MM.1S (cell line): Measurements from ENCODE around the gene ULK1.
"Not testable (repeated sequence)": the region's sequence is repeated elsewhere in the genome, so short reads cannot be mapped to it uniquely, and the experiment has no call there.

Experiments used
- DNase-seq: peaks from one replicate; pipeline ENCODE4 v3.0.0-alpha.2; 2015
- H2AFZ ChIP-seq: fragments of 300-600 bp; sonication (generic); 2 replicates; pipeline ENCODE4 v1.6.0; 2016; ENCODE audit warnings: antibody characterized with exemption, low read length
- H3F3A ChIP-seq: fragments of 300-600 bp; sonication (generic); 2 replicates; pipeline ENCODE4 v1.6.1; 2016; ENCODE audit warnings: mild to moderate bottlenecking, antibody characterized with exemption, low read length, moderate library complexity, mixed read lengths; ENCODE audit not compliant: insufficient read depth
- H3K27ac ChIP-seq: fragments of 300-600 bp; sonication (generic); 2 replicates; pipeline ENCODE4 v1.5.1; 2016; ENCODE audit warnings: mild to moderate bottlenecking, low read length
- H3K27me3 ChIP-seq: fragments of 300-600 bp; sonication (generic); replicated peaks from 2 replicates; pipeline ENCODE4 v1.6.0; 2016; ENCODE audit warnings: low read length; ENCODE audit not compliant: insufficient read depth
- H3K36me3 ChIP-seq: fragments of 300-600 bp; sonication (generic); replicated peaks from 2 replicates; pipeline ENCODE4 v1.6.1; 2016; ENCODE audit warnings: mild to moderate bottlenecking, low read length, mixed read lengths; ENCODE audit not compliant: insufficient read depth
- H3K4me1 ChIP-seq: fragments of 300-600 bp; sonication (generic); 2 replicates; pipeline ENCODE4 v1.6.1; 2016; ENCODE audit warnings: low read length, mixed read lengths
- H3K4me2 ChIP-seq: fragments of 300-600 bp; sonication (generic); 2 replicates; pipeline ENCODE4 v1.6.0; 2016; ENCODE audit warnings: low read depth, low read length
- H3K4me3 ChIP-seq: fragments of 300-600 bp; sonication (generic); 2 replicates; pipeline ENCODE4 v1.5.1; 2016; ENCODE audit warnings: low read length, mixed read lengths
- H3K79me2 ChIP-seq: fragments of 300-600 bp; sonication (generic); 2 replicates; pipeline ENCODE4 v1.6.1; 2016; ENCODE audit warnings: mixed run types, low read length, mixed read lengths
- H3K9ac ChIP-seq: fragments of 300-600 bp; sonication (generic); 2 replicates; pipeline ENCODE4 v1.6.1; 2016; ENCODE audit warnings: low read length, mixed read lengths
- H3K9me2 ChIP-seq: fragments of 300-600 bp; sonication (generic); replicated peaks from 2 replicates; pipeline ENCODE4 v1.6.1; 2016; ENCODE audit warnings: mild to moderate bottlenecking, low read length, mixed read lengths; ENCODE audit not compliant: insufficient read depth
- H3K9me3 ChIP-seq: fragments of 300-600 bp; sonication (generic); replicated peaks from 2 replicates; pipeline ENCODE4 v1.6.1; 2016; ENCODE audit warnings: mild to moderate bottlenecking, low read length, mixed read lengths; ENCODE audit not compliant: insufficient read depth
- H4K20me1 ChIP-seq: fragments of 300-600 bp; sonication (generic); 2 replicates; pipeline ENCODE4 v1.6.1; 2016; ENCODE audit warnings: mild to moderate bottlenecking, low read length, moderate library complexity, mixed read lengths; ENCODE audit not compliant: insufficient read depth
- EZH2 ChIP-seq: fragments of 300-600 bp; sonication (generic); optimal IDR thresholded peaks from 2 replicates; pipeline ENCODE3; 2017; ENCODE audit warnings: low read depth, mild to moderate bottlenecking, antibody characterized with exemption, low read length, mixed read lengths
- EZH2phosphoT487 ChIP-seq: fragments of 300-600 bp; sonication (generic); IDR thresholded peaks from 2 replicates; pipeline ENCODE4 v1.6.1; 2018; ENCODE audit warnings: antibody characterized with exemption, low read length
- TF ChIP-seq, protein P1 (sequence below): fragments of 300-600 bp; sonication (generic); IDR thresholded peaks from 2 replicates; pipeline ENCODE4 v1.5.1; 2016; ENCODE audit warnings: antibody characterized with exemption, low read length, mixed read lengths

ULK1 gene

DNA sequence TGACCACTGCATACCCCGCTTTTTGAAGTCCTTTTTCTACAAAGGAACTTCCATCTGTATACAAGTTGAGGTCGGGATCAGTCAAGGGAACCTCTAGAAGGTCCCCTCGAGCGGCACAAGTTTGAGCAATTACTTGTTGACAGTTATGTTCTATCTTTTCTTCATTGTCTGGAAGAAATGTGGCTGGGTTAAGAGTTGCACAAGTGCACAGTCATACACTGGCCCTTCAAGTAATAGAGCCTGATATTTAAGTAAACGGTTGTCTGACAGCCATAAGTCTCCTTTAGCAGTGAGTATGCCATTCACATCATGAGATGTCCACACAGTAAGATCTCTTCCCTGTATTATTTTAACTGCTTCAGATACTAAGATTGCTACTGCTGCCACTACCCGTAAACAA lies 19.4 kb upstream of the ULK1 start:
- not testable (repeated sequence) for H3K27me3 ChIP-seq, H2AFZ ChIP-seq, H3K9me3 ChIP-seq, H3K79me2 ChIP-seq, H3F3A ChIP-seq, H3K9ac ChIP-seq, H3K4me1 ChIP-seq, H3K4me2 ChIP-seq, H4K20me1 ChIP-seq, H3K36me3 ChIP-seq, H3K9me2 ChIP-seq, DNase-seq, H3K4me3 ChIP-seq, H3K27ac ChIP-seq

DNA sequence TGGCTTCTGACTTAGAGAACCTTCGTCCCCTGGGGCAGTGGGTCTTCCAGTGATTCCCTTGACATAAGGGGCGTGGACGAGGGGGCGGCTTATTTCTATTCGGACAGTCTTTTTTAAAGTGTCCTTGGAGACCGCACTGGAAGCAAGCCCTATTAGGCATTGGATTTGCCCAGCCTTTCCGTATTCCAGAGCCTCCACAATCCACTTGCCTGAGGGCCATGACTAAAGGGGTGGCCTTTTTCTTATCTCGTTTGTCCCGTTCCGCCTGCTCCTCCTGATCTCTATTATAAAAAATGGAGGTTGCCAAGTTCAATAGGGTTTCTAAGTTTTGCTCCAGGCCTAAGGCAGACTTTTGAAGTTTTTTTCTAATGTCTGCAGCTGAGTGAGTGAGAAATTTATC lies 17.2 kb upstream of the ULK1 start:
- not testable (repeated sequence) for H4K20me1 ChIP-seq, H3K9me3 ChIP-seq, H3K27me3 ChIP-seq, H3K36me3 ChIP-seq, H3K27ac ChIP-seq, H3K4me2 ChIP-seq, H3K9me2 ChIP-seq, H3F3A ChIP-seq, H3K9ac ChIP-seq, H3K79me2 ChIP-seq, H3K4me3 ChIP-seq, DNase-seq, H2AFZ ChIP-seq, H3K4me1 ChIP-seq

DNA sequence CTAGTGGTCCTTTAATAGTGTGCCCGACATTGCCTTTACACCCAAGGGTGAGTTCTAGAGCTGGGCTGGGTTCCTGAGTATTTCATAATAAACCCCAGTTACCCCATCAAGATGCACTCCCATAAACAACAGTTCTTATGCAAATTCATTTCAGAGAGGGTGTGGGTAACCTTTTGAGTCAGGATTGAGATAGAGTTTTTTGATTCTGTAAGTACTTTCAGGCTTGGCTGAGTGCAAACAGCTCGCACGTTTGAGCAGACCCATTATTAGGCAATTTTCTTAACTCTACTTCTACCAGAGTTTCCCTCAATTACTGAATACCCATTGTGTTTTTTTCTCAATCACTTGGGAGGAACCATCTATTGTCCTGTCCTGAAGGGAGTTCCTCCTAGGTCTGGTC lies 16.0 kb upstream of the ULK1 start:
- H3K9me2 ChIP-seq, H3K9me3 ChIP-seq, H3K4me3 ChIP-seq, H3K4me2 ChIP-seq, H2AFZ ChIP-seq, H3K27me3 ChIP-seq, H3K9ac ChIP-seq, DNase-seq, H3K4me1 ChIP-seq, H3F3A ChIP-seq, H3K79me2 ChIP-seq, H4K20me1 ChIP-seq, H3K27ac ChIP-seq, H3K36me3 ChIP-seq: not testable (repeated sequence)

DNA sequence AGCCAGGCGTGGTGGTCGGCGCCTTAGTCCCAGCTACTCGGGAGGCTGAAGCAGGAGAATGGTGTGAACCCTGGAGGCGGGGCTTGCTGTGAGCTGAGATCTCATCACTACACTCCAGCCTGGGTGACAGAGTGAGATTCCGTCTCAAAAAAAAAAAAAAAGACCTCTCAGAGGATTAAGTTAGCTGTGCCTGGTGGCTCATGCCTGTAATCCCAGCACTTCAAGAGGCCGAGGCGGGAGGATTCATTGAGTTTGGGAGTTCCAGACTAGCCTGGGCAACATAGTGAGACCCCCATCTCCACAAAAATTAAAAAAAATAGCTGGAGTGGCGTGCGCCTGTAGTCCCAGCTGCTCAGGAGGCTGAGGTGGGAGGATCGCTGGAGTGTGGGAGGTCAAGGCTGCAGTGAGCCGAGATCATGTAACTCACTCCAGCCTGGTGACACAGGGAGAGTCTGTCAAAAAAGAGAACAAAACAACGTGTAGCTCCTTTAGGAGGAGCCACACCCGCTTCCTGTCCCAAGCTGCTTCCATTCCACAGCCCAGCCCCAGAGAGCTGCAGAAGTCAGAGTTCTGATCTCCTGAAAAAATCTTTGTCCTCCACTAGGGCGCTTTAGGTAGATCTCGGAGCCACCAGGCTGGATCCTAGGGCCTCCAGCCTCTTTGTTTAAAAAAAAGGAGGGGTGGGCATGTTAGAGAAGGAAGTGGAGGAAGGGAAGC lies 11.5 kb upstream of the ULK1 start:
- H4K20me1 ChIP-seq = no peaks in the 10 kb centered on the region
- TF ChIP-seq, protein P1, sequence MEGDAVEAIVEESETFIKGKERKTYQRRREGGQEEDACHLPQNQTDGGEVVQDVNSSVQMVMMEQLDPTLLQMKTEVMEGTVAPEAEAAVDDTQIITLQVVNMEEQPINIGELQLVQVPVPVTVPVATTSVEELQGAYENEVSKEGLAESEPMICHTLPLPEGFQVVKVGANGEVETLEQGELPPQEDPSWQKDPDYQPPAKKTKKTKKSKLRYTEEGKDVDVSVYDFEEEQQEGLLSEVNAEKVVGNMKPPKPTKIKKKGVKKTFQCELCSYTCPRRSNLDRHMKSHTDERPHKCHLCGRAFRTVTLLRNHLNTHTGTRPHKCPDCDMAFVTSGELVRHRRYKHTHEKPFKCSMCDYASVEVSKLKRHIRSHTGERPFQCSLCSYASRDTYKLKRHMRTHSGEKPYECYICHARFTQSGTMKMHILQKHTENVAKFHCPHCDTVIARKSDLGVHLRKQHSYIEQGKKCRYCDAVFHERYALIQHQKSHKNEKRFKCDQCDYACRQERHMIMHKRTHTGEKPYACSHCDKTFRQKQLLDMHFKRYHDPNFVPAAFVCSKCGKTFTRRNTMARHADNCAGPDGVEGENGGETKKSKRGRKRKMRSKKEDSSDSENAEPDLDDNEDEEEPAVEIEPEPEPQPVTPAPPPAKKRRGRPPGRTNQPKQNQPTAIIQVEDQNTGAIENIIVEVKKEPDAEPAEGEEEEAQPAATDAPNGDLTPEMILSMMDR = no peak
- no peak for TF ChIP-seq EZH2phosphoT487
- TF ChIP-seq EZH2 = no peak
- H3K4me2 ChIP-seq = no peak overlapping the region
- H3F3A ChIP-seq = no peaks in the 10 kb centered on the region
- no peaks in the 10 kb centered on the region for H3K9me2 ChIP-seq
- H3K36me3 ChIP-seq = no peaks in the 10 kb centered on the region
- H2AFZ ChIP-seq = no peak overlapping the region
- no peak for DNase-seq
- H3K27me3 ChIP-seq = no peaks in the 10 kb centered on the region; the same call in 1 of the 2 replicates
- H3K9me3 ChIP-seq = no peaks in the 10 kb centered on the region
- H3K27ac ChIP-seq = no peak overlapping the region
- no peaks in the 10 kb centered on the region for H3K79me2 ChIP-seq
- H3K9ac ChIP-seq = no peak overlapping the region
- H3K4me1 ChIP-seq = no peaks in the 10 kb centered on the region
- H3K4me3 ChIP-seq = no peak overlapping the region

DNA sequence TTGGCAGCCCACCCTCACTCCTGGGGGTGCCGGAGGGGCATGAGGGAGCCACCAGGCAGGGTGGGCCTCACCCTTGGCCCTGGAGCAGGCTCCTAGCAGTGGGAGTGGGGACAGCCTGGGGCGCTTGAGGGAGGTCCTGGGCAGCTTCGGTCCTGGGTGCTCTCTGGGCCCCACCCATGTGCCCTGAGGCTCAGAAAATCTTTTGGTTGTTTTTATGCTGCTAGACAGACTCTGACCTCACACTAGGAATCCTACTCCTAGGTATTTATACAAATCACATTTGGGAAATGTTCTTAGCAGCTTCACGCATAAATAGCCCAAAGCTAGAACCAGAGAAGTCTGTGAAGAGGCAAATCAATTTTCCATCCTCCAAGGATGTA lies 10.9 kb upstream of the ULK1 start:
- no peaks in the 10 kb centered on the region for H3K9me2 ChIP-seq
- H3K9ac ChIP-seq = no peak overlapping the region
- no peaks in the 10 kb centered on the region for H3K4me1 ChIP-seq
- no peak overlapping the region for H3K27ac ChIP-seq
- H4K20me1 ChIP-seq = no peaks in the 10 kb centered on the region
- no peaks in the 10 kb centered on the region for H3K79me2 ChIP-seq
- no peak overlapping the region for H3K4me2 ChIP-seq
- H3K4me3 ChIP-seq = no peak overlapping the region
- H3F3A ChIP-seq = no peaks in the 10 kb centered on the region
- no peaks in the 10 kb centered on the region for H3K36me3 ChIP-seq
- no peak overlapping the region for H2AFZ ChIP-seq
- H3K27me3 ChIP-seq = no peaks in the 10 kb centered on the region; the same call in 1 of the 2 replicates
- no peaks in the 10 kb centered on the region for H3K9me3 ChIP-seq
- TF ChIP-seq EZH2 = no peak
- TF ChIP-seq, protein P1 = no peak
- no peak for TF ChIP-seq EZH2phosphoT487
- no peak for DNase-seq

DNA sequence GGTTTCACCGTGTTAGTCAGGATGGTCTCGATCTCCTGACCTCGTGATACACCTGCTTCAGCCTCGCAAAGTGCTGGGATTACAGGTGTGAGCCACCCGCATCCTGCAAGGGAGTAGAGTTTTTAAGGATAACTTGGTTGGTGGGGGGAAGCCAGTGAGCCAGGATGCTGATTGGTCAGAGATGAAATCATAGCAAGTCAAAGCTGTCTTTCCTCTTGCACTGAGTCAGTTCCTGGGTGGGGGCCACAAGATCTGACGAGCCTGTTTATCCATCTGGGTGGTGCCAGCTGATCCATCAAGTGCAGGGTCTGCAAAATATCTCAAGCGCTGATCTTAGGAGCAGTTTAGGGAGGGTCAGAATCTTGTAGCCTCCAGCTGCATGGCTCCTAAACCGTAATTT lies 9.3 kb upstream of the ULK1 start:
- not testable (repeated sequence) for H3K9me3 ChIP-seq, H3K4me1 ChIP-seq, H3K36me3 ChIP-seq

More for the DNA sequence above, 9.3 kb upstream of the ULK1 start:
- H3K9me2 ChIP-seq, H3K27me3 ChIP-seq, H3F3A ChIP-seq, H3K27ac ChIP-seq, H4K20me1 ChIP-seq, H3K9ac ChIP-seq, H3K79me2 ChIP-seq, DNase-seq, H2AFZ ChIP-seq, H3K4me2 ChIP-seq, H3K4me3 ChIP-seq: not testable (repeated sequence)
